Retina (tissue), 1 donor: Measurements from ENCODE around the gene UBE2G2.

Experiments
- DNase-seq: peaks from one replicate; pipeline ENCODE4 v3.0.0-alpha.2; 2016

UBE2G2 gene

GRCh38 chr21:44814498-44815023 is 12.9 kb upstream of the UBE2G2 start:
- no peak for DNase-seq

GRCh38 chr21:44813727-44814126 is 12.1 kb upstream of the UBE2G2 start:
- no peak for DNase-seq

GRCh38 chr21:44813149-44813548 is 11.5 kb upstream of the UBE2G2 start:
- DNase-seq: no peak

- DNase-seq: no peak
These were observed 11.0 kb upstream of the UBE2G2 start for GRCh38 chr21:44812640-44813039.

- DNase-seq: no peak
These were observed 9.2 kb upstream of the UBE2G2 start for GRCh38 chr21:44810779-44811178.

- no peak for DNase-seq
These were observed 4.2 kb upstream of the UBE2G2 start for GRCh38 chr21:44805859-44806258.

GRCh38 chr21:44805226-44805625 is 3.6 kb upstream of the UBE2G2 start:
- DNase-seq: no peak

- DNase-seq: no peak
These were observed 3.1 kb upstream of the UBE2G2 start for GRCh38 chr21:44804762-44805161.

GRCh38 chr21:44803651-44804050 is 2.0 kb upstream of the UBE2G2 start:
- no peak for DNase-seq

GRCh38 chr21:44802396-44803153 is 955 bp upstream of the UBE2G2 start:
- DNase-seq: peak; percentile 36

- DNase-seq: no peak
These were observed 601 bp downstream of the UBE2G2 start for GRCh38 chr21:44800971-44801467.

- no peak for DNase-seq
These were observed 1.5 kb downstream of the UBE2G2 start for GRCh38 chr21:44800103-44800502.

GRCh38 chr21:44799646-44800045 is 2.0 kb downstream of the UBE2G2 start:
- DNase-seq: no peak

- no peak for DNase-seq
These were observed 3.8 kb downstream of the UBE2G2 start for GRCh38 chr21:44797775-44798174.

- DNase-seq: no peak
These were observed 6.3 kb downstream of the UBE2G2 start for GRCh38 chr21:44795342-44795741.

GRCh38 chr21:44793592-44794374 is 7.8 kb downstream of the UBE2G2 start:
- DNase-seq: no peak

- peak; percentile 81 for DNase-seq
These were observed 8.7 kb downstream of the UBE2G2 start for GRCh38 chr21:44792702-44793591.

- no peak for DNase-seq
These were observed 9.6 kb downstream of the UBE2G2 start for GRCh38 chr21:44791993-44792392.

- no peak for DNase-seq
These were observed 10.4 kb downstream of the UBE2G2 start for GRCh38 chr21:44791246-44791645.

- DNase-seq: no peak
These were observed 11.3 kb downstream of the UBE2G2 start for GRCh38 chr21:44790368-44790767.

GRCh38 chr21:44789880-44790279 is 11.7 kb downstream of the UBE2G2 start:
- no peak for DNase-seq

GRCh38 chr21:44785620-44786335 is 15.8 kb downstream of the UBE2G2 start:
- DNase-seq: no peak
